Lower lobe of right lung (tissue), 2 donors: ENCODE results near the gene MASP1. TPM values are rescaled to one million over a fixed set of nuclear protein-coding genes. Genes with fewer than 3 reads are reported as not detected.

Experiments used
- ATAC-seq, 2 donors: fragments of 200-7000 bp; cut with Tn5 transposase; one replicate each; pipeline ENCODE4 v1.9.1; 2020 to 2022; ENCODE audit warnings: mild to moderate bottlenecking in 2 of 2, moderate library complexity in 2 of 2
- DNase-seq: peaks from one replicate; pipeline ENCODE4 v3.0.0-alpha.2; 2020
- H3K27ac ChIP-seq: fragments of 200-600 bp; one replicate; pipeline ENCODE4 v1.8.0; 2022
- H3K27me3 ChIP-seq: fragments of 200-600 bp; one replicate; pipeline ENCODE4 v1.8.0; 2022; ENCODE audit warnings: low read depth
- H3K36me3 ChIP-seq: fragments of 200-600 bp; one replicate; pipeline ENCODE4 v1.8.0; 2022; ENCODE audit warnings: mild to moderate bottlenecking
- H3K4me1 ChIP-seq: fragments of 200-600 bp; one replicate; pipeline ENCODE4 v1.8.0; 2022
- H3K4me3 ChIP-seq: fragments of 200-600 bp; one replicate; pipeline ENCODE4 v1.8.0; 2022; ENCODE audit warnings: mild to moderate bottlenecking
- H3K9me3 ChIP-seq: fragments of 200-600 bp; one replicate; pipeline ENCODE4 v1.8.0; 2022
- intact Hi-C: fragments of 100-400 bp; cut with DNase I; formaldehyde crosslinking; loops from one replicate; pipeline ENCODE4 v1.11.0; 2022
- total RNA-seq: library from RNA; stranded (reverse); fragmentation: NEBNext Ultra II Directional; extraction: Animal tissue kit (Norgen Biotek cat#: 25700); gene quantifications from one replicate; pipeline ENCODE4 v1.2.1, GENCODE V29; 2021
- TF ChIP-seq, protein P1 (sequence below): fragments of 200-600 bp; IDR thresholded peaks from one replicate; pipeline ENCODE4 v1.8.0; 2022; ENCODE audit warnings: antibody characterized with exemption, mild to moderate bottlenecking
- donor health status: DM: no; HTN: yes; CAD: no; lungs with severe emphysema.

MASP1 gene
- total RNA-seq, 1 donor from 2014 or later: 4.3 TPM

DNA sequence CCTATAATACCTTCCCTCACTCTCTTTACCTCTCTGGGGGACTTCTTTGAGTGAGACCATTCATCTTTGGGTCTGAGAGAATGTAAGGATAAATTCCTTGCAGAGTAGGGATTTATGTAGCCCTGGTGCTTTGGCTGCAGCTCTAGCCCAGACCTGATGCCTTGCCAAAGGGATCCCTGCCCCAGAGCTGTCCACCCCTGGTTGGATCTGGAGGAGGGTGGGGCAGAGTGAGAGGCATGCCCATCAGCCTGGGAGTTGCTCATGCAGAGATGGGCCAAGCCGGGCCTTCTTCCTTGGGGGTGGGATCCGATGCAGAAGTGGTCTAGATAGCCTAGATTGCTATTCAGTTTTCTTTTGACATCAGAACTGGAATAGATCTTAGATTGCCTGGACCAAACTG, 62.8 kb downstream of the MASP1 start:
- intact Hi-C loops: loop anchor here (10.0 kb wide), 1 partner anchor 446 kb away; the partner anchor contains the start of gene SST
- Histone ChIP-seq H3K9me3 (no peaks in the 10 kb centered on the region), H3K4me1 (no peaks in the 10 kb centered on the region), H3K27me3 (no peaks in the 10 kb centered on the region), H3K27ac (no peak overlapping the region), H3K4me3 (no peak overlapping the region), H3K36me3 (no peaks in the 10 kb centered on the region)
- TF ChIP-seq, protein P1, sequence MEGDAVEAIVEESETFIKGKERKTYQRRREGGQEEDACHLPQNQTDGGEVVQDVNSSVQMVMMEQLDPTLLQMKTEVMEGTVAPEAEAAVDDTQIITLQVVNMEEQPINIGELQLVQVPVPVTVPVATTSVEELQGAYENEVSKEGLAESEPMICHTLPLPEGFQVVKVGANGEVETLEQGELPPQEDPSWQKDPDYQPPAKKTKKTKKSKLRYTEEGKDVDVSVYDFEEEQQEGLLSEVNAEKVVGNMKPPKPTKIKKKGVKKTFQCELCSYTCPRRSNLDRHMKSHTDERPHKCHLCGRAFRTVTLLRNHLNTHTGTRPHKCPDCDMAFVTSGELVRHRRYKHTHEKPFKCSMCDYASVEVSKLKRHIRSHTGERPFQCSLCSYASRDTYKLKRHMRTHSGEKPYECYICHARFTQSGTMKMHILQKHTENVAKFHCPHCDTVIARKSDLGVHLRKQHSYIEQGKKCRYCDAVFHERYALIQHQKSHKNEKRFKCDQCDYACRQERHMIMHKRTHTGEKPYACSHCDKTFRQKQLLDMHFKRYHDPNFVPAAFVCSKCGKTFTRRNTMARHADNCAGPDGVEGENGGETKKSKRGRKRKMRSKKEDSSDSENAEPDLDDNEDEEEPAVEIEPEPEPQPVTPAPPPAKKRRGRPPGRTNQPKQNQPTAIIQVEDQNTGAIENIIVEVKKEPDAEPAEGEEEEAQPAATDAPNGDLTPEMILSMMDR: no peak
- DNase-seq (no peak), ATAC-seq (peak in 1 of 2 donors; percentile 18)

DNA sequence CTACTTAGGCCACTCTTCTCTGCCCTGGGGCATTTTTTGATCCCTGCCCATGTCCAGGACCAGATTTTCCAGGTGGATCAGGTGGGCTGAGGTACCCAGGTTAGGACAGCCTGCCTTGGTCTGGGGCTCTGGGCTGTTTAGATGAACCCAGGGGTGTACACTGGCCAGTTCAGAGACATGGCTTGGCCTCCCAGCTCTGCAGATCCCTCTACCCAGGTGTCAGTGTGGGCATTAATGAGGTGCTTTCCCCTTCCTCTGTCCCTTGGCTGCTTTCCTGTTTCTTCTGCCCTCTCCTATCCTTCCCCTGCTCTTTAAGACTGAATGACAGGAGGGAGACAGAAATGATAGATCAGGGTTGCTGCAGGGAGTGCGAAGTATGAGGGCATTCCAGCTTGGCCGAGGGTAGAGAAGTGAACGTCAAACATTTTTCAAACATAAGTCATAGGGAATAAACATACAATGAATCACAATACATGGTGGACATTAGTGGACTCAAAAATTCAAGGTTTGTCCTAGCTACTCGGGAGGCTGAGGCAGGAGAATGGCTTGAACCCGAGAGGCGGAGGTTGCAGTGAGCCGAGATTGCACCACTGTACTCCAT, 63.8 kb downstream of the MASP1 start:
- TF ChIP-seq, protein P1: no peak
- Histone ChIP-seq H3K36me3 (no peaks in the 10 kb centered on the region), H3K4me3 (no peak overlapping the region), H3K9me3 (no peaks in the 10 kb centered on the region), H3K27ac (no peak overlapping the region), H3K27me3 (no peaks in the 10 kb centered on the region), H3K4me1 (no peaks in the 10 kb centered on the region)
- intact Hi-C loops: loop anchor here (10.0 kb wide), 1 partner anchor 447 kb away; the partner anchor contains the start of gene SST
- ATAC-seq: peak in 1 of 2 donors; percentile 23
- no peak for DNase-seq

DNA sequence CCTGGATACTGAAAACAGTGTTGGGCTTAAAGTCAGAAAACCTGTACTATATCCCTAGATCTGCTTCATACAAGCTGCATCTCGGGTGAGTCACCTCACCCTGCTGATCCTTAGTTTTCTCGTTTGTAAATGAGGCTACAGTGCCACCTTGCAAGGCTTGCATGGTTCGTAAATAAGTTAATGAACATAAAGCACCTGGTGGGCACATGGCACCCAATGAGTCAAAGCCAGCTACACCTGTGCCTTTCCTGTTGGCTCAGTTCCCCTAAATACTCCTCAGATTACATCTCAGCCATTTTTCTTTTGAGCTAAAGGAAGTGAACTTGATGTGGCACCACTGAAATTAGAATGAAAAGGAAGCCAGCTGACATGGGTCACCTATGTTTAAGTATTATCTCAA, 67.7 kb downstream of the MASP1 start:
- no peak overlapping the region for H3K4me3 ChIP-seq
- no peaks in the 10 kb centered on the region for H3K4me1 ChIP-seq
- no peaks in the 10 kb centered on the region for H3K9me3 ChIP-seq
- ATAC-seq: no peak
- H3K27me3 ChIP-seq: no peaks in the 10 kb centered on the region
- TF ChIP-seq, protein P1: no peak
- no peak overlapping the region for H3K27ac ChIP-seq
- no peak for DNase-seq
- intact Hi-C loops: loop anchor here (10.0 kb wide), 1 partner anchor 451 kb away; the partner anchor contains the start of gene SST
- no peaks in the 10 kb centered on the region for H3K36me3 ChIP-seq

DNA sequence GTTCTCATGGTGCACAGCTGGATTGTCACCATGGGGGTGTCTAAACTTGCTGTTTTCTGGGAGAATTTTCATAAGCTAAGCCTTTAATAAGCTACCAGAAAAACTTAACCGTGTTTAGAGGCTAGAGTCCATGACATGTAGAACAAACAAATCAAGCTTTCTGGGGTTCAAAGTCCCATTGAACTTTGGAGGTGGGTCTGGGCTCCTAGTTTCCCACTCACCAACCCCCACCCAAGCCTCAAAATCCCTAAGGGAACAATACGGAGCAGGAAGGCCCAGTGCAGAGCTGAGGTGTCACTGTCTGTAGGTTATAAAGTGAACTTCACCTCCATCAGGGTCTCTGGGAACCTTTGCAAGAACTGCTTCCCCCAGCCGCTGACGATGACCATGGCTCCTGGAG, 68.7 kb downstream of the MASP1 start:
- no peaks in the 10 kb centered on the region for H3K4me1 ChIP-seq
- no peaks in the 10 kb centered on the region for H3K36me3 ChIP-seq
- DNase-seq (no peak), ATAC-seq (no peak)
- no peaks in the 10 kb centered on the region for H3K27me3 ChIP-seq
- intact Hi-C loops: loop anchor here (10.0 kb wide), 1 partner anchor 452 kb away; the partner anchor contains the start of gene SST
- TF ChIP-seq, protein P1: no peak
- no peaks in the 10 kb centered on the region for H3K9me3 ChIP-seq
- H3K4me3 ChIP-seq: no peak overlapping the region
- H3K27ac ChIP-seq: no peak overlapping the region

DNA sequence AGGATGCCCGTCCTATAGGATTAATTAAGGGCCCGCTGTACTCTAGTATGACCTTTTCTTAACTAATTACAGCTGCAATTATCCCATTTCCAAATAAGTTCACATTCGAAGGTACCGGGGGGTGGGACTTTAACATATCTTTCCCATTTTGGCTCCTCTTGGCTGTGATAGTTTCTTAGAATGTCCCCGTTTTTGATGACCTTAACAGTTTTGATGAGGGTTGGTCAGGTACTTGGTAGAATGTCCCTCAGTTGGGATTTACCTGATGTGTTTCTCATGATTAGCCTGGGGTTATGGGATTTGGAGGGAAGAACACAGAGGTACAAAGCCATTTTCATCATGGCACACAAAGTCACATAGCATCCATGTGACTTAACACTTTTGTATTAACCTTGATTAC, 76.1 kb downstream of the MASP1 start:
- ATAC-seq (no peak), DNase-seq (no peak)
- no peaks in the 10 kb centered on the region for H3K9me3 ChIP-seq
- intact Hi-C loops: no loop called here
- TF ChIP-seq, protein P1: no peak
- no peak overlapping the region for H3K4me3 ChIP-seq
- H3K27ac ChIP-seq: no peak overlapping the region
- H3K4me1 ChIP-seq: peaks cover 6% of the 10 kb centered on the region
- H3K36me3 ChIP-seq: no peaks in the 10 kb centered on the region
- no peaks in the 10 kb centered on the region for H3K27me3 ChIP-seq
